ENCODE data around the gene ZBTB46. TPM values are rescaled to one million over a fixed set of nuclear protein-coding genes. Genes with fewer than 3 reads are reported as not detected.

Gene ZBTB46
- total RNA-seq, 1 experiment from 2014 or later, result 9.5 TPM

- BruUV-seq (replicated peaks), result no TSS peak
- Mint-ChIP-seq H3K4me1 (ENCODE audit: low read depth, unreplicated experiment) (no peaks in the 10 kb centered on the region), H3K9me3 (ENCODE audit: unreplicated experiment) (no peaks in the 10 kb centered on the region), H3K4me3 (ENCODE audit: unreplicated experiment) (no peak overlapping the region), H3K27ac (ENCODE audit: unreplicated experiment) (no peak overlapping the region), H3K27me3 (ENCODE audit: insufficient read depth, unreplicated experiment) (no peaks in the 10 kb centered on the region), H3K36me3 (ENCODE audit: insufficient read depth, unreplicated experiment) (no peaks in the 10 kb centered on the region)
- intact Hi-C loops (cut with micrococcal nuclease; ENCODE audit: unreplicated experiment), result loop anchor here (10.0 kb wide), 1 partner anchor 191 kb away; the partner anchor contains the start of gene SAMD10
- CTCF ChIA-PET, result interaction anchor here (0.7 to 0.9 kb wide), 2 partner anchors 33 to 190 kb away, joined by 3 to 4 read pairs; no protein-coding TSS in a partner anchor
- POLR2A ChIA-PET, result no interaction called here
- Histone ChIP-seq H3K9me3 (no peaks in the 10 kb centered on the region), H3K27me3 (replicated peaks; ENCODE audit: control insufficient read depth, insufficient read depth, low read length) (no peaks in the 10 kb centered on the region), H3K4me1 (no peaks in the 10 kb centered on the region), H3K4me3 (ENCODE audit: low read depth, low read length) (no peak overlapping the region), H3K36me3 (ENCODE audit: control insufficient read depth, insufficient read depth, low read length) (no peaks in the 10 kb centered on the region)
- TF ChIP-seq CTCF (IDR thresholded peaks at IDR 0.05; ENCODE audit: insufficient read depth in 1 of 2, low read depth in 1 of 2, low read length in 1 of 2, severe bottlenecking in 1 of 2, unreplicated experiment in 1 of 2), result no peak
- no peak for DNase-seq
Observed at GRCh38 chr20:63783970-63784369, 47.1 kb downstream of the ZBTB46 start.

GRCh38 chr20:63782521-63782971, 48.5 kb downstream of the ZBTB46 start:
- no peaks in the 10 kb centered on the region for H3K27me3 Mint-ChIP-seq (ENCODE audit: insufficient read depth, unreplicated experiment)
- Histone ChIP-seq H3K4me3 (ENCODE audit: low read depth, low read length) (no peak overlapping the region), H3K9me3 (no peaks in the 10 kb centered on the region), H3K36me3 (ENCODE audit: control insufficient read depth, insufficient read depth, low read length) (no peaks in the 10 kb centered on the region), H3K4me1 (no peaks in the 10 kb centered on the region), H3K27me3 (replicated peaks; ENCODE audit: control insufficient read depth, insufficient read depth, low read length) (no peaks in the 10 kb centered on the region)
- no peak for DNase-seq
- no peak overlapping the region for H3K27ac Mint-ChIP-seq (ENCODE audit: unreplicated experiment)
- H3K36me3 Mint-ChIP-seq (ENCODE audit: insufficient read depth, unreplicated experiment), result no peaks in the 10 kb centered on the region
- H3K9me3 Mint-ChIP-seq (ENCODE audit: unreplicated experiment), result no peaks in the 10 kb centered on the region
- no peak overlapping the region for H3K4me3 Mint-ChIP-seq (ENCODE audit: unreplicated experiment)
- intact Hi-C loops (cut with micrococcal nuclease; ENCODE audit: unreplicated experiment), result loop anchor here (10.0 kb wide), 1 partner anchor 192 kb away; the partner anchor contains the start of gene SAMD10
- TF ChIP-seq CTCF (IDR thresholded peaks at IDR 0.05; ENCODE audit: insufficient read depth in 1 of 2, low read depth in 1 of 2, low read length in 1 of 2, severe bottlenecking in 1 of 2, unreplicated experiment in 1 of 2), result no peak
- no TSS peak for BruUV-seq (replicated peaks)
- ChIA-PET CTCF (interaction anchor here (1.0 kb wide), 1 partner anchor 244 kb away, joined by 5 read pairs; no protein-coding TSS in a partner anchor), POLR2A (no interaction called here)
- no peaks in the 10 kb centered on the region for H3K4me1 Mint-ChIP-seq (ENCODE audit: low read depth, unreplicated experiment)

GRCh38 chr20:63782051-63782471, 49.0 kb downstream of the ZBTB46 start:
- no peak for DNase-seq
- Histone ChIP-seq H3K4me1 (no peaks in the 10 kb centered on the region), H3K36me3 (ENCODE audit: control insufficient read depth, insufficient read depth, low read length) (no peaks in the 10 kb centered on the region), H3K4me3 (ENCODE audit: low read depth, low read length) (no peak overlapping the region), H3K27me3 (replicated peaks; ENCODE audit: control insufficient read depth, insufficient read depth, low read length) (no peaks in the 10 kb centered on the region), H3K9me3 (no peaks in the 10 kb centered on the region)
- Mint-ChIP-seq H3K4me3 (ENCODE audit: unreplicated experiment) (no peak overlapping the region), H3K4me1 (ENCODE audit: low read depth, unreplicated experiment) (no peaks in the 10 kb centered on the region), H3K9me3 (ENCODE audit: unreplicated experiment) (no peaks in the 10 kb centered on the region), H3K27me3 (ENCODE audit: insufficient read depth, unreplicated experiment) (no peaks in the 10 kb centered on the region), H3K27ac (ENCODE audit: unreplicated experiment) (no peak overlapping the region), H3K36me3 (ENCODE audit: insufficient read depth, unreplicated experiment) (no peaks in the 10 kb centered on the region)
- peak; percentile 20 to 36 for TF ChIP-seq CTCF (IDR thresholded peaks at IDR 0.05; ENCODE audit: insufficient read depth in 1 of 2, low read depth in 1 of 2, low read length in 1 of 2, severe bottlenecking in 1 of 2, unreplicated experiment in 1 of 2)
- ChIA-PET POLR2A (no interaction called here), CTCF (interaction anchor here (0.5 to 1.0 kb wide), 3 partner anchors 29 to 244 kb away, joined by 3 to 5 read pairs (median 4); no protein-coding TSS in a partner anchor)
- intact Hi-C loops (cut with micrococcal nuclease; ENCODE audit: unreplicated experiment), result loop anchor here (10.0 kb wide), 1 partner anchor 193 kb away; the partner anchor contains the start of gene SAMD10
- no TSS peak for BruUV-seq (replicated peaks)

All from Caco-2 (cell line).